Stomach (tissue), 4 donors: Measurements from ENCODE around the gene PTPRE.

Source experiments
- POLR2AphosphoS5 ChIP-seq, 3 donors: sonication (generic); formaldehyde crosslinking; IDR thresholded peaks; one replicate each; pipeline ENCODE4 v1.6.1; 2016; ENCODE audit warnings: antibody characterized with exemption in 3 of 3
- TF ChIP-seq, protein P1 (sequence below), 7 experiments: fragments of 450-650 bp in 4 of 7; fragments of 200-600 bp in 3 of 7; sonication (generic) in 3 of 7; IDR thresholded peaks; one replicate each; pipeline ENCODE4 v1.5.1; 2016 to 2019; ENCODE audit warnings: antibody characterized with exemption in 7 of 7, control low read depth in 2 of 7, mild to moderate bottlenecking in 1 of 7

GRCh38 chr10:127920306-127921074 is 13.6 kb downstream of the PTPRE start:
- TF ChIP-seq, protein P1, sequence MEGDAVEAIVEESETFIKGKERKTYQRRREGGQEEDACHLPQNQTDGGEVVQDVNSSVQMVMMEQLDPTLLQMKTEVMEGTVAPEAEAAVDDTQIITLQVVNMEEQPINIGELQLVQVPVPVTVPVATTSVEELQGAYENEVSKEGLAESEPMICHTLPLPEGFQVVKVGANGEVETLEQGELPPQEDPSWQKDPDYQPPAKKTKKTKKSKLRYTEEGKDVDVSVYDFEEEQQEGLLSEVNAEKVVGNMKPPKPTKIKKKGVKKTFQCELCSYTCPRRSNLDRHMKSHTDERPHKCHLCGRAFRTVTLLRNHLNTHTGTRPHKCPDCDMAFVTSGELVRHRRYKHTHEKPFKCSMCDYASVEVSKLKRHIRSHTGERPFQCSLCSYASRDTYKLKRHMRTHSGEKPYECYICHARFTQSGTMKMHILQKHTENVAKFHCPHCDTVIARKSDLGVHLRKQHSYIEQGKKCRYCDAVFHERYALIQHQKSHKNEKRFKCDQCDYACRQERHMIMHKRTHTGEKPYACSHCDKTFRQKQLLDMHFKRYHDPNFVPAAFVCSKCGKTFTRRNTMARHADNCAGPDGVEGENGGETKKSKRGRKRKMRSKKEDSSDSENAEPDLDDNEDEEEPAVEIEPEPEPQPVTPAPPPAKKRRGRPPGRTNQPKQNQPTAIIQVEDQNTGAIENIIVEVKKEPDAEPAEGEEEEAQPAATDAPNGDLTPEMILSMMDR (IDR thresholded peaks at IDR 0.05): no peak
- TF ChIP-seq POLR2AphosphoS5 (IDR thresholded peaks at IDR 0.05): no peak
